ENCODE results near the gene CALHM3. TPM values are rescaled to one million over a fixed set of nuclear protein-coding genes. Genes with fewer than 3 reads are reported as not detected.

Gene CALHM3
- total RNA-seq, 1 experiment from 2014 or later = not detected

DNA sequence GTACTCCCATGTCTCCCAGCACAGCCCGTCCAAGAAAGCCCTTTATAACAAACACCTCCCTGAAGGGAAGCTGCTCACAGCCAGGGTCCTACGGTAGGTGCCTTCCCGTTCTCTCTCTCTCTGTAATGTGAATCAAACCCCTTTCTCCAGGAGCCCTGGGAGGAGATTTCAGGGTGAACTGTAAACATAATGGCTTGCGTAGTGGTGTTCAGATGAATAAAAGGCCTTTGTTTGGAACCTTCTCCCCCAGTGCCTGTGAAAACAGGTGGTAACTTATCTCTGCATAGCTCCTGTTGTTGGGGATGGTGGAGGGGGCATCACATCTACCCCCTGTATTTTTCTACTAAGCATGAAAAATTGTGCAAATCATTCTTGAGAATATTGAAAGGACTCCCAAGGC lies 39.3 kb downstream of the CALHM3 start:
- CTCF ChIA-PET = interaction anchor here (2.1 kb wide), 1 partner anchor 46 kb away, joined by 7 read pairs; no protein-coding TSS in a partner anchor
- no peaks in the 10 kb centered on the region for H3K9me3 Mint-ChIP-seq (ENCODE audit: unreplicated experiment)
- BruUV-seq (replicated peaks) = no TSS peak
- no peaks in the 10 kb centered on the region for H3K27me3 Mint-ChIP-seq (ENCODE audit: insufficient read depth, unreplicated experiment)
- TF ChIP-seq, protein P1, sequence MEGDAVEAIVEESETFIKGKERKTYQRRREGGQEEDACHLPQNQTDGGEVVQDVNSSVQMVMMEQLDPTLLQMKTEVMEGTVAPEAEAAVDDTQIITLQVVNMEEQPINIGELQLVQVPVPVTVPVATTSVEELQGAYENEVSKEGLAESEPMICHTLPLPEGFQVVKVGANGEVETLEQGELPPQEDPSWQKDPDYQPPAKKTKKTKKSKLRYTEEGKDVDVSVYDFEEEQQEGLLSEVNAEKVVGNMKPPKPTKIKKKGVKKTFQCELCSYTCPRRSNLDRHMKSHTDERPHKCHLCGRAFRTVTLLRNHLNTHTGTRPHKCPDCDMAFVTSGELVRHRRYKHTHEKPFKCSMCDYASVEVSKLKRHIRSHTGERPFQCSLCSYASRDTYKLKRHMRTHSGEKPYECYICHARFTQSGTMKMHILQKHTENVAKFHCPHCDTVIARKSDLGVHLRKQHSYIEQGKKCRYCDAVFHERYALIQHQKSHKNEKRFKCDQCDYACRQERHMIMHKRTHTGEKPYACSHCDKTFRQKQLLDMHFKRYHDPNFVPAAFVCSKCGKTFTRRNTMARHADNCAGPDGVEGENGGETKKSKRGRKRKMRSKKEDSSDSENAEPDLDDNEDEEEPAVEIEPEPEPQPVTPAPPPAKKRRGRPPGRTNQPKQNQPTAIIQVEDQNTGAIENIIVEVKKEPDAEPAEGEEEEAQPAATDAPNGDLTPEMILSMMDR (IDR thresholded peaks at IDR 0.05; ENCODE audit: unreplicated experiment) = no peak
- peaks cover 98% of the 10 kb centered on the region for H3K36me3 Mint-ChIP-seq (ENCODE audit: insufficient read depth, unreplicated experiment)
- intact Hi-C loops (cut with micrococcal nuclease) = no loop called here
- no peak overlapping the region for H3K27ac Mint-ChIP-seq (ENCODE audit: low read depth, unreplicated experiment)
- no peak for DNase-seq (ENCODE audit: unreplicated experiment)
- no peaks in the 10 kb centered on the region for H3K4me1 Mint-ChIP-seq (ENCODE audit: insufficient read depth, unreplicated experiment)
- POLR2A ChIA-PET = interaction anchor here (0.8 kb wide), 1 partner anchor 26 kb away, joined by 3 read pairs; no protein-coding TSS in a partner anchor
- no peak overlapping the region for H3K4me3 Mint-ChIP-seq (ENCODE audit: unreplicated experiment)

DNA sequence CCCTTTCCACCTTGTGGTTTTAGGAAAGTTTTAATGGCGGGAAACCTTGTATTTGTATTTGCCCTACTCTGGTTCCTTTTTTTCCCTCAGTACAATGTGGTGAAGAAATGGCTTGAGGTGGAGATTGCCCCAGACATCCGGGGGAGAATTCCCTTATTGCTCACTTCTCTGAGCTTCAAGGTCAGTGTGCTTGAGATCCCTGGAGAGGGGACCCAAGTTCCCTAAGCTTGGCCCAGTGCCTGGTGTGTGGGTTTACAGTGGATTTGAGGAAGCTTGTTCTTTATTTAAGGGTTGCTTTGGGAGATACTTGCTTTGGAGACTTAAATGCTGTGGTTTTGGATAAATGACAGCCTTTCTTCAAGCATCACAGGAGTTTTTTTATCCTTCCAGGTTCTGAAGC lies 45.2 kb downstream of the CALHM3 start:
- no peaks in the 10 kb centered on the region for H3K4me1 Mint-ChIP-seq (ENCODE audit: insufficient read depth, unreplicated experiment)
- BruUV-seq (replicated peaks) = no TSS peak
- CTCF ChIA-PET = interaction anchor here (0.8 to 2.1 kb wide), 2 partner anchors 17 to 252 kb away, joined by 3 to 8 read pairs; no protein-coding TSS in a partner anchor
- POLR2A ChIA-PET = interaction anchor here (0.6 to 1.3 kb wide), 4 partner anchors 8 to 59 kb away, joined by 3 read pairs; partner anchors contain the start of genes ATP5MK and PDCD11
- TF ChIP-seq, protein P1 (IDR thresholded peaks at IDR 0.05; ENCODE audit: unreplicated experiment) = no peak
- H3K27ac Mint-ChIP-seq (ENCODE audit: low read depth, unreplicated experiment) = no peak overlapping the region
- intact Hi-C loops (cut with micrococcal nuclease) = no loop called here
- H3K4me3 Mint-ChIP-seq (ENCODE audit: unreplicated experiment) = no peak overlapping the region
- no peak for DNase-seq (ENCODE audit: unreplicated experiment)
- H3K27me3 Mint-ChIP-seq (ENCODE audit: insufficient read depth, unreplicated experiment) = no peaks in the 10 kb centered on the region
- no peaks in the 10 kb centered on the region for H3K9me3 Mint-ChIP-seq (ENCODE audit: unreplicated experiment)
- H3K36me3 Mint-ChIP-seq (ENCODE audit: insufficient read depth, unreplicated experiment) = peaks cover 98% of the 10 kb centered on the region

DNA sequence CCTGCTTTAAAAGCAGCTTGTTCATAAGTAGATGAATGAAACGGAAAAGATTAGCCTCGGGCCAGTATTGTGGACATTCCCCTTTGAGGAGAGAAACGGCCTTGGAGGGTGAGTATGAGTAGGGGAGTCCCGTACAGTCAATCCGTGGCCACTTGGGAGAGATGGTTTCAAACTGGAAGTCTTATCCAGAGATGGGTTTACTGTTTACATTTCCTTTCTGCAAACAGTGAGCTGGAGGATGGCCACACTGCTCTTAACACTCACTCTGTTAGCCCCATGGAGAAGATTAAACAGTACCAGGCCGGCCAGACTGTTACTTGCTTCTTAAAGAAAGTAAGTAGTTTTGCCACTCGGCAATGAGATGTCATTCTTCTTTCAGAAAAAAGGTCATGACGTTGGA lies 47.1 kb downstream of the CALHM3 start:
- no peaks in the 10 kb centered on the region for H3K4me1 Mint-ChIP-seq (ENCODE audit: insufficient read depth, unreplicated experiment)
- intact Hi-C loops (cut with micrococcal nuclease) = no loop called here
- H3K27me3 Mint-ChIP-seq (ENCODE audit: insufficient read depth, unreplicated experiment) = no peaks in the 10 kb centered on the region
- ChIA-PET CTCF (interaction anchor here (0.8 to 2.1 kb wide), 3 partner anchors 13 to 54 kb away, joined by 3 to 8 read pairs (median 5); no protein-coding TSS in a partner anchor), POLR2A (no interaction called here)
- H3K9me3 Mint-ChIP-seq (ENCODE audit: unreplicated experiment) = no peaks in the 10 kb centered on the region
- DNase-seq (ENCODE audit: unreplicated experiment) = no peak
- BruUV-seq (replicated peaks) = no TSS peak
- H3K4me3 Mint-ChIP-seq (ENCODE audit: unreplicated experiment) = no peak overlapping the region
- H3K36me3 Mint-ChIP-seq (ENCODE audit: insufficient read depth, unreplicated experiment) = peaks cover 98% of the 10 kb centered on the region
- TF ChIP-seq, protein P1 (IDR thresholded peaks at IDR 0.05; ENCODE audit: unreplicated experiment) = no peak
- no peak overlapping the region for H3K27ac Mint-ChIP-seq (ENCODE audit: low read depth, unreplicated experiment)

DNA sequence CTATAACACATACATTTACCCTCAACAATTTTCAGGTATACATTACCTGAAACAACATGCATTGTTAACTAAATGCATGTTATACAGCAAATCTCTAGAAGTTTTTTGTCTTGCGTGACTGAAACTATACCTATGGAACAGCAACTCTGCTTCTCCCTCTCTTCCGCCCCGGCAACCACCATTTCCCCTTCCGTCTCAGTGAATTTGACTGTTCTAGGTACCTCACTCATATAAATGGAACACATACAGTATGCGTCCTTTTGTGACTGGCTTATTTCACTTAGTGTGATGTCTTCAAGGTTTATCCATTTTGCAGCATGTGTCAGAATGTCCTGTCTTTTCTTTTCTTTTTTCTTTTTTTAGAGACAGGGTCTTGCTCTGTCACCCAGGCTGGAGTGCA lies 49.4 kb downstream of the CALHM3 start:
- Mint-ChIP-seq H3K4me1 (ENCODE audit: insufficient read depth, unreplicated experiment) (no peaks in the 10 kb centered on the region), H3K27me3 (ENCODE audit: insufficient read depth, unreplicated experiment) (no peaks in the 10 kb centered on the region), H3K9me3 (ENCODE audit: unreplicated experiment) (no peaks in the 10 kb centered on the region), H3K4me3 (ENCODE audit: unreplicated experiment) (no peak overlapping the region), H3K36me3 (ENCODE audit: insufficient read depth, unreplicated experiment) (peaks cover 98% of the 10 kb centered on the region), H3K27ac (ENCODE audit: low read depth, unreplicated experiment) (no peak overlapping the region)
- intact Hi-C loops (cut with micrococcal nuclease) = no loop called here
- TF ChIP-seq, protein P1 (IDR thresholded peaks at IDR 0.05; ENCODE audit: unreplicated experiment) = no peak
- DNase-seq (ENCODE audit: unreplicated experiment) = no peak
- ChIA-PET POLR2A (no interaction called here), CTCF (no interaction called here)
- no TSS peak for BruUV-seq (replicated peaks)

Measured in MCF 10A (cell line).